ENCODE results near the gene KRTAP6-2.

DNA sequence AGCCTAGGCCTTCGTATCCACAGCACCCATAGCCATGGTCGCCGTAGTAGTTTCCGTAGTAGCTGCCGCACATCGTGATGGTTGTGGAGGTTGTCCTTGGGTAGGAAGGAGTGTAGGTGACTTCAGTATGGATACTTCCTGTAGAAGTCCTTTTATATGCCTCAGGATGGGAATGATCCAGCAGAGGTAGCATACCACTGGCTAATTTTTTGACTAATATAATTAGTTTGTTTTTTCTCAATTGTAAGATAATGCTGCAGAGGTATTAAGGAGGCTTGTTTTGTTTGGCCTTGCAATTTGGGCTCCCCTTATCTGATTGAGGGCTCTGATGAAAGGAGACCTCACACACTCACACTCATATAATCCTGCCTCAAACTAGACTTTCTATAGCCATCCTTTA, at the start of gene KRTAP6-2:
- no peak for TF ChIP-seq EZH2 (IDR thresholded peaks at IDR 0.05; ENCODE audit: borderline replicate concordance, low read depth, low read length, severe bottlenecking)
- TF ChIP-seq, protein P1, sequence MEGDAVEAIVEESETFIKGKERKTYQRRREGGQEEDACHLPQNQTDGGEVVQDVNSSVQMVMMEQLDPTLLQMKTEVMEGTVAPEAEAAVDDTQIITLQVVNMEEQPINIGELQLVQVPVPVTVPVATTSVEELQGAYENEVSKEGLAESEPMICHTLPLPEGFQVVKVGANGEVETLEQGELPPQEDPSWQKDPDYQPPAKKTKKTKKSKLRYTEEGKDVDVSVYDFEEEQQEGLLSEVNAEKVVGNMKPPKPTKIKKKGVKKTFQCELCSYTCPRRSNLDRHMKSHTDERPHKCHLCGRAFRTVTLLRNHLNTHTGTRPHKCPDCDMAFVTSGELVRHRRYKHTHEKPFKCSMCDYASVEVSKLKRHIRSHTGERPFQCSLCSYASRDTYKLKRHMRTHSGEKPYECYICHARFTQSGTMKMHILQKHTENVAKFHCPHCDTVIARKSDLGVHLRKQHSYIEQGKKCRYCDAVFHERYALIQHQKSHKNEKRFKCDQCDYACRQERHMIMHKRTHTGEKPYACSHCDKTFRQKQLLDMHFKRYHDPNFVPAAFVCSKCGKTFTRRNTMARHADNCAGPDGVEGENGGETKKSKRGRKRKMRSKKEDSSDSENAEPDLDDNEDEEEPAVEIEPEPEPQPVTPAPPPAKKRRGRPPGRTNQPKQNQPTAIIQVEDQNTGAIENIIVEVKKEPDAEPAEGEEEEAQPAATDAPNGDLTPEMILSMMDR (IDR thresholded peaks at IDR 0.05; ENCODE audit: borderline replicate concordance, extremely low read depth, low read length, poor library complexity, severe bottlenecking): no peak
